Posterior vena cava (tissue), 2 donors: ENCODE results near the gene WWOX. TPM values are rescaled to one million over a fixed set of nuclear protein-coding genes. Genes with fewer than 3 reads are reported as not detected.
"Not testable (repeated sequence)": the region's sequence is repeated elsewhere in the genome, so short reads cannot be mapped to it uniquely, and the experiment has no call there.

Experiments
- DNase-seq: peaks from one replicate; pipeline ENCODE4 v3.0.0-alpha.2; 2020; ENCODE audit warnings: low spot score
- intact Hi-C, 2 donors: fragments of 100-400 bp; cut with DNase I; formaldehyde crosslinking; loops; one replicate each; pipeline versions ENCODE4 v1.14.1 to v1.14.2; 2022 to 2023
- total RNA-seq, 2 donors: library from RNA; stranded (reverse); fragmentation: NEBNext Ultra II Directional; extraction: Animal tissue kit (Norgen Biotek cat#: 25700); gene quantifications; one replicate each; pipeline ENCODE4 v1.2.1, GENCODE V29; 2021
- donor health status: DM: yes; HTN: yes; CAD: no.
- donor health status: DM: yes; HTN: yes; CAD: no.

The WWOX gene
- total RNA-seq, 2 donors from 2014 or later: 12.5 to 16.9 TPM

- DNase-seq: no peak
- intact Hi-C loops: no loop called here
These were observed 411.0 kb downstream of the WWOX start for GRCh38 chr16:78510496-78510895.

- intact Hi-C loops: no loop called here
These were observed 414.4 kb downstream of the WWOX start for GRCh38 chr16:78513838-78514237.

GRCh38 chr16:78514888-78515287 lies 415.4 kb downstream of the WWOX start:
- DNase-seq, intact Hi-C loops: not testable (repeated sequence)

More at GRCh38 chr16:78513838-78514237, 414.4 kb downstream of the WWOX start:
- DNase-seq: no peak

GRCh38 chr16:78515421-78515820 lies 416.0 kb downstream of the WWOX start:
- no peak for DNase-seq
- intact Hi-C loops: no loop called here

GRCh38 chr16:78516006-78516736 lies 416.7 kb downstream of the WWOX start:
- no peak for DNase-seq
- intact Hi-C loops: no loop called here

- no peak for DNase-seq
- intact Hi-C loops: no loop called here
These were observed 420.4 kb downstream of the WWOX start for GRCh38 chr16:78519896-78520295.

GRCh38 chr16:78520470-78520869 lies 421.0 kb downstream of the WWOX start:
- no peak for DNase-seq
- intact Hi-C loops: no loop called here

GRCh38 chr16:78522327-78522726 lies 422.9 kb downstream of the WWOX start:
- intact Hi-C loops: no loop called here
- no peak for DNase-seq

GRCh38 chr16:78523212-78523985 lies 423.9 kb downstream of the WWOX start:
- intact Hi-C loops: no loop called here
- no peak for DNase-seq

- DNase-seq: no peak
- intact Hi-C loops: no loop called here
These were observed 424.7 kb downstream of the WWOX start for GRCh38 chr16:78524066-78524595.

- no peak for DNase-seq
- intact Hi-C loops: no loop called here
These were observed 428.8 kb downstream of the WWOX start for GRCh38 chr16:78528265-78528664.

- DNase-seq: no peak
- intact Hi-C loops: loop anchor here in 1 of 2 donors (10.0 kb wide), 1 partner anchor 235 kb away; no protein-coding TSS in a partner anchor
These were observed 430.4 kb downstream of the WWOX start for GRCh38 chr16:78529881-78530280.

GRCh38 chr16:78530283-78530682 lies 430.8 kb downstream of the WWOX start:
- intact Hi-C loops: loop anchor here in 1 of 2 donors (10.0 kb wide), 1 partner anchor 235 kb away; no protein-coding TSS in a partner anchor
- DNase-seq: no peak

GRCh38 chr16:78535098-78535497 lies 435.6 kb downstream of the WWOX start:
- intact Hi-C loops: loop anchor here in 1 of 2 donors (10.0 kb wide), 1 partner anchor 230 kb away; no protein-coding TSS in a partner anchor
- no peak for DNase-seq

GRCh38 chr16:78537511-78537910 lies 438.1 kb downstream of the WWOX start:
- no peak for DNase-seq
- intact Hi-C loops: loop anchor here in 1 of 2 donors (10.0 kb wide), 1 partner anchor 227 kb away; no protein-coding TSS in a partner anchor

- DNase-seq: no peak
- intact Hi-C loops: loop anchor here in 1 of 2 donors (10.0 kb wide), 1 partner anchor 227 kb away; no protein-coding TSS in a partner anchor
These were observed 438.8 kb downstream of the WWOX start for GRCh38 chr16:78538292-78538691.

GRCh38 chr16:78538919-78539318 lies 439.5 kb downstream of the WWOX start:
- intact Hi-C loops: loop anchor here in 1 of 2 donors (10.0 kb wide), 1 partner anchor 226 kb away; no protein-coding TSS in a partner anchor
- DNase-seq: no peak

- intact Hi-C loops: no loop called here
- DNase-seq: no peak
These were observed 443.0 kb downstream of the WWOX start for GRCh38 chr16:78542419-78542818.

GRCh38 chr16:78543023-78543422 lies 443.6 kb downstream of the WWOX start:
- intact Hi-C loops: no loop called here

GRCh38 chr16:78549366-78549765 lies 449.9 kb downstream of the WWOX start:
- no peak for DNase-seq
- intact Hi-C loops: no loop called here

More at GRCh38 chr16:78543023-78543422, 443.6 kb downstream of the WWOX start:
- DNase-seq: no peak
